Esophagus squamous epithelium (tissue), 5 donors: ENCODE results near the gene ATP9B. TPM values are rescaled to one million over a fixed set of nuclear protein-coding genes. Genes with fewer than 3 reads are reported as not detected.

Source experiments
- DNase-seq: peaks from one replicate; lab custom pipeline; 2025; lab: John Stamatoyannopoulos, UW
- H3K27ac ChIP-seq, 4 donors: fragments of 200-600 bp; sonication (generic); one replicate each; pipeline ENCODE4 v1.5.1; 2016 to 2019; ENCODE audit warnings: mild to moderate bottlenecking in 1 of 4
- H3K27me3 ChIP-seq, 4 donors: fragments of 200-600 bp; sonication (generic); 1 replicate in 3 of 4; 2 replicates in 1 of 4; pipeline versions ENCODE4 v1.5.1 to v1.6.0; 2017 to 2021; ENCODE audit warnings: antibody characterized with exemption in 1 of 4
- H3K36me3 ChIP-seq, 3 donors: fragments of 200-600 bp; sonication (generic); one replicate each; pipeline ENCODE4 v1.5.1; 2016 to 2019
- H3K4me1 ChIP-seq, 3 donors: fragments of 200-600 bp; sonication (generic); one replicate each; pipeline ENCODE4 v1.5.1; 2017 to 2019
- H3K4me3 ChIP-seq, 4 donors: fragments of 200-600 bp; sonication (generic); 1 replicate in 3 of 4; 2 replicates in 1 of 4; pipeline ENCODE4 v1.5.1; 2016 to 2019; ENCODE audit warnings: mild to moderate bottlenecking in 2 of 4, moderate library complexity in 1 of 4
- H3K9me3 ChIP-seq, 3 donors: fragments of 200-600 bp; sonication (generic); one replicate each; pipeline ENCODE4 v1.5.1; 2016 to 2019
- CTCF ChIP-seq, 6 experiments: fragments of 450-650 bp in 4 of 6; fragments of 200-600 bp in 2 of 6; sonication (generic) in 2 of 6; IDR thresholded peaks; one replicate each; pipeline ENCODE4 v1.5.1; 2016 to 2019; ENCODE audit warnings: antibody characterized with exemption in 6 of 6, mild to moderate bottlenecking in 4 of 6, moderate library complexity in 4 of 6
- POLR2A ChIP-seq, 4 donors: fragments of 450-650 bp; IDR thresholded peaks; one replicate each; pipeline ENCODE4 v1.6.1; 2017; ENCODE audit warnings: antibody characterized with exemption in 4 of 4, mild to moderate bottlenecking in 4 of 4, moderate library complexity in 3 of 4
- WGBS, 2 donors: methylation state at CpG; one replicate each; pipeline ENCODE4 v1.1.5; 2018; 5-methylcytosine and 5-hydroxymethylcytosine counted together
- intact Hi-C: fragments of 100-400 bp; cut with DNase I; formaldehyde crosslinking; loops from one replicate; pipeline ENCODE4 v1.15.0; 2022
- total RNA-seq, 4 donors: library from RNA; depleted of rRNA; stranded (reverse); fragments of >200 nt; gene quantifications; one replicate each; pipeline ENCODE4 v1.1.0, GENCODE V29; 2016
- donor health status: DM: yes; HTN: yes; CAD: no.

ATP9B gene
- total RNA-seq, 4 donors from 2014 or later = 12.9 to 46.7 (median 22.0) TPM

GRCh38 chr18:79367989-79368388, 298.8 kb downstream of the ATP9B start:
- Histone ChIP-seq H3K4me3 (no peak overlapping the region), H3K27ac (no peak overlapping the region), H3K36me3 (peaks cover 0 to 59% (median 0%) of the 10 kb centered on the region in 3 donors), H3K27me3 (no peaks in the 10 kb centered on the region), H3K9me3 (no peaks in the 10 kb centered on the region), H3K4me1 (peaks cover 0 to 10% (median 0%) of the 10 kb centered on the region in 3 donors)
- WGBS, 2 donors = 69 to 73% methylated on average over 7 to 10 of the region's 18 CpGs
- intact Hi-C loops = no loop called here
- no peak for DNase-seq
- no peak for TF ChIP-seq POLR2A (IDR thresholded peaks at IDR 0.05)
- no peak for TF ChIP-seq CTCF (IDR thresholded peaks at IDR 0.05)

- peaks cover 0 to 10% (median 0%) of the 10 kb centered on the region in 3 donors for H3K4me1 ChIP-seq
- 62 to 79% methylated on average over 15 of the region's 15 CpGs for WGBS, 2 donors
- TF ChIP-seq POLR2A (IDR thresholded peaks at IDR 0.05) = no peak
- TF ChIP-seq CTCF (IDR thresholded peaks at IDR 0.05) = no peak
- peaks cover 0 to 54% (median 0%) of the 10 kb centered on the region in 3 donors for H3K36me3 ChIP-seq
- H3K27me3 ChIP-seq = no peaks in the 10 kb centered on the region
- intact Hi-C loops = no loop called here
- no peak overlapping the region for H3K4me3 ChIP-seq
- DNase-seq = no peak
- H3K27ac ChIP-seq = no peak overlapping the region
- H3K9me3 ChIP-seq = no peaks in the 10 kb centered on the region
Measured at GRCh38 chr18:79368681-79369080, 299.5 kb downstream of the ATP9B start.

GRCh38 chr18:79371561-79372121, 302.4 kb downstream of the ATP9B start:
- Histone ChIP-seq H3K27me3 (no peaks in the 10 kb centered on the region), H3K4me3 (no peak overlapping the region), H3K27ac (no peak overlapping the region), H3K36me3 (peaks cover 0 to 42% (median 0%) of the 10 kb centered on the region in 3 donors), H3K9me3 (no peaks in the 10 kb centered on the region), H3K4me1 (peaks cover 0 to 10% (median 0%) of the 10 kb centered on the region in 3 donors)
- TF ChIP-seq CTCF (IDR thresholded peaks at IDR 0.05) (no peak), POLR2A (IDR thresholded peaks at IDR 0.05) (no peak)
- WGBS, 2 donors = 70 to 82% methylated on average over 8 to 9 of the region's 14 CpGs
- DNase-seq = no peak
- intact Hi-C loops = no loop called here

DNA sequence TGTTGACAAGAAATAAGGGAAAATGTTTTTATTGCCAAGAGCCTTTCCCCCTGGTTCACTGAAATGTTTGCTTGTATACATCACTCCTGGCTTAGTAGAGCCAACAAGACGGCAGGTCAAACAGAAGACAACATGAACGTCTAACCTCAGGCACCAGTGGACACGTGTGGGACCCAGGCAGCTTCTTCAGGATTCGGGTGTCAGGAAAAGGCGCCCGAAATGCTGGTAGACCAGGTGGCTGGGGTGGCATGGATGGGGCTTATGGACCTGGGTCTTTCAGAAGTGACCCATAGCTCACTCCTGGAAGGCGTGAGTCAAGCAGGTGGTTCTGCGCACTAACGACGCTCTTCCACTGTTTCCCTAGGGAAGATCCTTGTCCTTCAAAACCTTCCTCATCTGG, 303.3 kb downstream of the ATP9B start:
- Histone ChIP-seq H3K27ac (no peak overlapping the region), H3K4me3 (no peak overlapping the region), H3K27me3 (no peaks in the 10 kb centered on the region), H3K9me3 (no peaks in the 10 kb centered on the region), H3K36me3 (peaks cover 0 to 46% (median 0%) of the 10 kb centered on the region in 3 donors), H3K4me1 (peaks cover 0 to 10% (median 0%) of the 10 kb centered on the region in 3 donors)
- TF ChIP-seq CTCF (IDR thresholded peaks at IDR 0.05) = no peak
- TF ChIP-seq POLR2A (IDR thresholded peaks at IDR 0.05) = no peak
- WGBS, 2 donors = 90 to 91% methylated on average over 7 to 10 of the region's 10 CpGs
- intact Hi-C loops = no loop called here
- no peak for DNase-seq

- Histone ChIP-seq H3K9me3 (no peaks in the 10 kb centered on the region), H3K27me3 (no peaks in the 10 kb centered on the region), H3K27ac (no peak overlapping the region), H3K4me1 (peaks cover 0 to 9% (median 0%) of the 10 kb centered on the region in 3 donors), H3K36me3 (peaks cover 0 to 46% (median 0%) of the 10 kb centered on the region in 3 donors), H3K4me3 (no peak overlapping the region)
- 91 to 100% methylated on average over 2 of the region's 2 CpGs for WGBS, 2 donors
- no peak for DNase-seq
- intact Hi-C loops = no loop called here
- no peak for TF ChIP-seq POLR2A (IDR thresholded peaks at IDR 0.05)
Measured at GRCh38 chr18:79372991-79373390, 303.8 kb downstream of the ATP9B start.
